Fibroblast of skin of back (primary cell): ENCODE results near the gene CBX4.

Source experiments
- DNase-seq: peaks from one replicate; pipeline ENCODE4 v3.0.0-alpha.2; 2013

Gene CBX4

GRCh38 chr17:79811868-79812352 is 27.3 kb downstream of the CBX4 start:
- no peak for DNase-seq

DNA sequence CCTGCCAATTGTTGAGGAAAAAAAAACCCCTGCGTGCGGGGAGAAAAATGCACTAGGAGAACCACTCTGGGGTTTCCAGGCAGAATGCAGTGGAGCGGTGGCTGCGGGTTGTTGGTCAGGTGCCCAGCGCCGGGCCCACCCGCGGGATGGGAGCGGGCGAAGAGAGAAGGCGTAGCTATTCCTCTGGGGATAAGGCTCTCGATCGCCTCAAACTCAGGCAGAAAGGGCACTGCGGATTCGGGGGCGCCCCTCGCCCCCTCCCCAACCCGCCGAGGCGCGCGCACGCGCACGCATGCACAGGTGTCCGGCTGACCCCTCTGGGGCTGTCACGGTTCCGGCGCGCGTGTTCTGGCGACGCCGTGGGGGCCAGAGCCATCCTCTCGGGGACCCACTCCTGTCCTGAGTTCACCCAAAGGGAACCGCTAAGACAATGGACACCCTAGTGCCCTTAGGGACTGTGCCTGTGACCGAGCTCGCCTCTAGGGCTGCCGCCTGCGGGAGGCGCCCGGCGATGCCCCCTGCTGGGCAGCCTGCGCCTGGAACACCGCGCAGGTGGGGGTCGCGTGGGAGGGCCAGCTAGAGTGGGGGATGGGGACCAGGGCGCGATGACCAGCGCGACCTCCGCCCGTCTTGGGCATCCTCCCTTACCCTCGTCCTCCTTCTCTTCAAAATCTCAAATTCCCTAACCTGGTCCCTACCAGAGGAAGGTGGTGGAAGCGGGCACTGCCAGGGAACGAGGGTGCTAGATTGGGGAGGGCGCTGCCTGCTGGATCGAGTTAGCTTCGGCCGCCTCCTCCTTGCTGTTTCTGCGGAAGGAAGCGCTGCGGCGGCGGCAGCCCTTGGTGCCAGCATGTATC is 28.0 kb downstream of the CBX4 start:
- DNase-seq = no peak

GRCh38 chr17:79810130-79811010 is 28.9 kb downstream of the CBX4 start:
- DNase-seq = peak; percentile 80

- DNase-seq = no peak
These were observed 29.6 kb downstream of the CBX4 start for GRCh38 chr17:79809530-79810129.

- DNase-seq = no peak
These were observed 30.3 kb downstream of the CBX4 start for GRCh38 chr17:79808763-79809529.

- DNase-seq = no peak
These were observed 32.1 kb downstream of the CBX4 start for GRCh38 chr17:79806863-79807720.

DNA sequence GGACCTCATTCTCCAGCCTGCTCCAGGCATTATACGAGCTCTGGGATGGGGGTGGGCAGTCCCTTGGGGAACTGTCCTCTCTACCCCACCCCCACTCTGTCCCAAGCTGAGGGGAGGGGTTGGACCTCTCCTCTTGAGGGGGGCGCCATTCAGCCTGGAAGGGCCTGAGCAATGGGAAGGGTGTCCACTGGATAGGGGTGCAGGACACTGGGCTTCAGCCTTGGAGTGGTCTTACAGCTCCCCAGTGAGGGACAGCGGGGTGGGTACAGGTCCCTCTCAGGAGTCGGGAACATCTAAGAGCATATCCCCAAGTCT is 32.8 kb downstream of the CBX4 start:
- no peak for DNase-seq

- DNase-seq = no peak
These were observed 34.2 kb downstream of the CBX4 start for GRCh38 chr17:79804856-79805696.

- DNase-seq = peak; percentile 25
These were observed 35.0 kb downstream of the CBX4 start for GRCh38 chr17:79803997-79804855.

GRCh38 chr17:79803421-79803996 is 35.7 kb downstream of the CBX4 start:
- DNase-seq = no peak

GRCh38 chr17:79802736-79803420 is 36.4 kb downstream of the CBX4 start:
- DNase-seq = no peak

DNA sequence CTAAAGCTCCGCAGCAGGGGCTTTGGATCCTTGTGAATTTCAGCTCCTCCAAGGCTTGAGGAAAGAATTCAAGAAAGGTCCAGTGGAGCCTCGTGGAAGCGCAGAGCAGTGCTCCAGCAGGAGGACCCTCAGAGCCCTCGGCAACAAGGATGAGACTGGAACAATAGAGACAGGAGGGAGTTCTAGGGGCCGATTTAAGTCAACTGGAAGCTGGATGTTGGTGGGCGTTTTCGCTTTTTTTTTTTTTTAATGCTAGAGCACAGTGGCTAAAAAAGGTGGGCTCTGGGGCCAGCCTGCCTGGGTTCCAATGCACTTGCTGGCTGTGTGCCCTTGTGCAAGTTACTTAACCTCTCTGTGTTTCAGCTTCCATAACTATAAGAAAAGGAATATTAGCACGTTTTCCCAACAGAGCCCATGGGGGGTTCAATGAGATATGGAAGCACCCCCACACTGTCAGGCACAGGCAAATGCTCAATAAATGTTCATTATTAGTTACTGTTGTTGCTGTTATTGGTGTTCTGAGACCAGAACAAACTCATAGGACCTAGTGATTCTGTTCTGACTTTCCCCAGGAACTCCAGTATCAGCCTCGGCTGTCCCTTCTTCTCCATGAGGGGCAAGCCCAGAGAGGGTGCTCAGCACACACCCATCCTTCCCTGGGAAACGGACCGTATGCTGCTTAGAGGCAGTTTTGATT is 37.1 kb downstream of the CBX4 start:
- DNase-seq = no peak

DNA sequence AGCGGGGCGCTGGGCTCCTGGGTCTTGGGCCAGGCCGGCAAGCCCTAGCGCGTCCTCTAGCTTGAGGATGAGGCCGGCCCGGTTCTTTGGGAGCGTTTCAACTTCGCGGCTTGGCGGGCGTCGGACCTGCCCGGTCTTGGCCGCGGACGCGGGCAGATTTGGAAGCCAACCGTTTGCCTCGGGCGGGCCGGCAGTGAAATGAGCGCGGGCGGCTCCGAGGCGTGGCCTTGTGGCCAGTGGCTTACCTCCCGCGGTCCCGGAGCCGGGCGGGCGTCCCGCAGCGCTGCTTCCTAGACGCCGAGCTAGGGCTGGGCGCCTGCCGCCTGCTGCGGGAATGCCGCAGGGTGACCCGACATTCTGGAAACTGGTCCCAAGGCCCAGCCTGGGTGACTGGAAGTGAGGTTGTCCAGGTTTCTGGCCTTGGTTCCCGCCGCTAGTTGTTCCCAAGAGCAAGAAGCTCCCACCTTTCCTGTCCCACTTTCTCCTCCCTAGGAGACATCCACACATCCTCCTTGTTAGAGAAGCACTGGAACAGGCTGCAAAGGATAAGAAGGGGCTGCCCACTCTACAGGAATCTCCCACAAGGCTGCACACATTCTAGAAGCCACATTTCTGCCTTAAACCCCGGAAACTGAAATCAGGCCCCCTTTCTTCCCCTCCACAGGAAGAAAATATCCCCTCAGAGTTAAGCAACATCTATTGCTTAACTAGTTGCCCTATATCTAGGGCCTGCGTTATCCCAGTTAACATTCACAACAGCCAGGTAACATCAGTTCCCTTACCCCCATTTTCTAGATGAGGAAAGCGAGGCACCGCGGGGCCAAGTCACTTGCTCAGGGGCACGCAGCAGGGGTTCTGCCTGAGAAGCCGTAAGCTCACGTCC is 37.8 kb downstream of the CBX4 start:
- no peak for DNase-seq

- peak; percentile 52 for DNase-seq
These were observed 38.7 kb downstream of the CBX4 start for GRCh38 chr17:79800325-79801155.

- DNase-seq = no peak
These were observed 39.5 kb downstream of the CBX4 start for GRCh38 chr17:79799538-79800324.
